IMR-90 (cell line): ENCODE measurements around the gene KYAT1.

ENCODE experiments used
- ELK1 ChIP-seq: fragments of 150-350 bp; IDR thresholded peaks from 2 replicates; pipeline ENCODE4 v1.6.1; 2016; ENCODE audit warnings: low read depth, mild to moderate bottlenecking, low read length, moderate library complexity, borderline replicate concordance
- POLR2A ChIP-seq: IDR thresholded peaks from 2 replicates; pipeline ENCODE4 v1.6.1; 2012; ENCODE audit warnings: mild to moderate bottlenecking, low read depth, low read length
- RFX5 ChIP-seq: IDR thresholded peaks from 2 replicates; pipeline ENCODE4 v1.8.0; 2012; ENCODE audit warnings: low read depth, mild to moderate bottlenecking, low read length, moderate library complexity

DNA sequence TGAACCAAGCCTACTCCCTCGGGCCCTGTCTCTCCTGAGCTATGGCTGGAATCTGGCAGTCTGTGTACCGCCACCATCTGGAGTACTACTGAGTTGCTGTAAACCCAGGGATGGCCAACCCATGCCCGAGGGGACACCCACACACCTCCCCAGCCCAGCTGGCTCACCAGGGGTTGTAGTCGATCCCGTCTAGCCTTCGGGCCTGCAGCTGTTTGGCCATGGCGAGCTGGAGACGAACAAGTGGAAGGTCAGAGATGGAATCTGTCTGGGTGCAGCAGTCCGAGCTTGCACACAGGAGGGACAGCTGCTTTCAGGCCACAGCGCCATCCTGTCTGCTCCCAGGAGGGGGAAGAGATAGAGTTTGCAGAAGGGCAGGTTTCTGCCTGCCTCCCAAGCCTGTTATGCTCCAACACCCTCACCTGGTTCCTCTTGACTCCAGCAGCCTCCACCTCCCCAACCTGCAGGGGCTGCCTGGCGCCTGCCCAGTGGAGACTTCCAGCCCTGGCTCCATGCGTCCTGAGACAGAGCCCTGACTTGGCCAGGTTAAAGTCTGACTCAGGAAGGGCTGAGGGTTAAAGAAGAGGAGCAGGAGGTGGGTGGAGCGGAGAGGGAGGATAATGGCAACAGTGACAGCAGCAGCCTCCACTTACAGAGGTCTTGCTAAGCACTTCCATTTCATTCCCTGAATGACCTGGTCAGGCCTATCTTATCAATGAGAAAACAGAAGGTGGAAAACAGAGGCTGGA, 36.4 kb downstream of the KYAT1 start:
- no peak for TF ChIP-seq POLR2A
- TF ChIP-seq RFX5 = no peak
- TF ChIP-seq ELK1 = no peak
